CD4-positive, alpha-beta T cell (primary cell): ENCODE data around the gene KIAA2012. TPM values are rescaled to one million over a fixed set of nuclear protein-coding genes. Genes with fewer than 3 reads are reported as not detected.

Experiments
- ATAC-seq: fragments of 200-7000 bp; cut with Tn5 transposase; one replicate; pipeline ENCODE4 v1.10.0; 2022; ENCODE audit warnings: mild to moderate bottlenecking; ENCODE audit not compliant: poor library complexity
- CTCF ChIA-PET: fragments of 350-600 bp; sonication (Branson Sonifier 250); formaldehyde crosslinking; loops from one replicate; lab custom pipeline; 2021; ENCODE audit warnings: antibody characterized with exemption, inconsistent platforms; lab: Charles Lee
- POLR2A ChIA-PET: fragments of 350-600 bp; sonication (Branson Sonifier 250); formaldehyde crosslinking; loops from one replicate; lab custom pipeline; 2021; ENCODE audit warnings: antibody characterized with exemption, inconsistent platforms; lab: Charles Lee
- DNase-seq, 14 experiments: peaks; one replicate each; pipeline ENCODE4 v3.0.0-alpha.2; 2013 to 2020; ENCODE audit warnings: mixed read lengths in 2 of 14
- H3K27ac ChIP-seq, 2 donors: one replicate each; pipeline versions ENCODE4 v1.5.1 to v1.7.0; 2013; ENCODE audit warnings: low read length in 2 of 2, low read depth in 1 of 2, mild to moderate bottlenecking in 1 of 2
- H3K27me3 ChIP-seq, 2 experiments: 1 replicate in 1 of 2; 2 replicates in 1 of 2; pipeline versions ENCODE4 v1.6.1 to v1.7.0; 2013; ENCODE audit warnings: low read length in 2 of 2, control low read depth in 1 of 2, mild to moderate bottlenecking in 1 of 2, moderate library complexity in 1 of 2; ENCODE audit not compliant: insufficient read depth in 2 of 2, control insufficient read depth in 1 of 2
- H3K36me3 ChIP-seq: one replicate; pipeline ENCODE4 v1.6.1; 2013; ENCODE audit warnings: low read length, control low read depth; ENCODE audit not compliant: insufficient read depth
- H3K4me1 ChIP-seq: one replicate; pipeline ENCODE4 v1.6.1; 2013; ENCODE audit warnings: low read length, control low read depth; ENCODE audit not compliant: insufficient read depth
- H3K4me3 ChIP-seq: one replicate; pipeline ENCODE4 v1.5.1; 2013; ENCODE audit warnings: mild to moderate bottlenecking, low read length, moderate library complexity
- H3K9me3 ChIP-seq, 2 experiments: 1 replicate in 1 of 2; 2 replicates in 1 of 2; pipeline versions ENCODE4 v1.6.1 to v1.7.0; 2013; ENCODE audit warnings: low read length in 2 of 2, mild to moderate bottlenecking in 2 of 2, control low read depth in 1 of 2, moderate library complexity in 1 of 2; ENCODE audit not compliant: control insufficient read depth in 1 of 2, insufficient read depth in 1 of 2
- H3K27ac Mint-ChIP-seq: one replicate; pipeline ENCODE4 v1.8.0; 2020; ENCODE audit warnings: mixed read lengths
- H3K27me3 Mint-ChIP-seq: one replicate; pipeline ENCODE4 v1.8.0; 2021; ENCODE audit warnings: mixed read lengths
- H3K36me3 Mint-ChIP-seq: one replicate; pipeline ENCODE4 v1.8.0; 2021; ENCODE audit warnings: low read depth, mixed read lengths
- H3K4me1 Mint-ChIP-seq: one replicate; pipeline ENCODE4 v1.8.0; 2021; ENCODE audit warnings: low read depth, mixed read lengths
- H3K4me3 Mint-ChIP-seq: one replicate; pipeline ENCODE4 v1.8.0; 2020; ENCODE audit warnings: mild to moderate bottlenecking, mixed read lengths
- H3K9me3 Mint-ChIP-seq: one replicate; pipeline ENCODE4 v1.8.0; 2020; ENCODE audit warnings: mixed read lengths
- CTCF ChIP-seq: fragments of 200-600 bp; IDR thresholded peaks from one replicate; pipeline ENCODE4 v1.8.0; 2022; ENCODE audit warnings: antibody characterized with exemption, mild to moderate bottlenecking
- intact Hi-C, 2 experiments: fragments of 100-400 bp; cut with DNase I in 1 of 2; cut with micrococcal nuclease in 1 of 2; formaldehyde crosslinking; loops; one replicate each; pipeline versions ENCODE4 v1.15.1 to v1.9.0; 2023 to 2025; cut with DNase I, micrococcal nuclease
- total RNA-seq, 174 experiments: library from RNA in 2 of 174; stranded (reverse) in 2 of 174; gene quantifications; one replicate each; pipeline ENCODE4 v1.2.3 and lab custom pipeline; 2021 to 2026

The KIAA2012 gene
- total RNA-seq, 2 experiments from 2014 or later, result not detected

DNA sequence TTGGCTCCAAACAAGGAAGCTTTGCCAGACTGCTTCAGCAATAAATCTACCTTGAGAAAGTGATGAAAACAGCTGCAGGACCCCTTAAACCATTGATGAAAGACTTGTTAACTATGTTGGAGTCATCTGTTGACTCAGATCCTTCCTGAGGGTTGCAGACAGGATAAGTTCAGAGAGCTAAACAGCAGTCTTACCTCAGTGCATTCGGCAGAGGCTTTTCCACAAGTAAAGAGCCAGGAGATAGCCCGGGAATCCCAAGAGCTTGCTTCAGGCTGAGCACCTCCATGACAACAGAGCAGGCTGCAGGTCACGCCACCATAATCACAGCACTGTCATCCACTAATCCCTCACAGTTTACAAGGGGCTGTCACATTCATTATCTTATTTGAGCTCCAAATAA is 23.7 kb downstream of the KIAA2012 start:
- ATAC-seq (no peak), DNase-seq (no peak)
- Mint-ChIP-seq H3K4me3 (no peak overlapping the region), H3K36me3 (no peaks in the 10 kb centered on the region), H3K27me3 (no peaks in the 10 kb centered on the region), H3K9me3 (no peaks in the 10 kb centered on the region), H3K27ac (no peak overlapping the region), H3K4me1 (no peaks in the 10 kb centered on the region)
- no peak for TF ChIP-seq CTCF
- intact Hi-C loops, result no loop called here
- H3K9me3 ChIP-seq, result no peaks in the 10 kb centered on the region
- no peaks in the 10 kb centered on the region for H3K4me1 ChIP-seq
- H3K27ac ChIP-seq, result no peak overlapping the region
- H3K4me3 ChIP-seq, result no peak overlapping the region
- no peaks in the 10 kb centered on the region for H3K27me3 ChIP-seq
- H3K36me3 ChIP-seq, result no peaks in the 10 kb centered on the region
- ChIA-PET POLR2A (interaction anchor here (0.6 kb wide), 1 partner anchor 286 kb away, joined by 6 read pairs; no protein-coding TSS in a partner anchor), CTCF (no interaction called here)

- Histone ChIP-seq H3K4me3 (no peak overlapping the region), H3K36me3 (no peaks in the 10 kb centered on the region), H3K9me3 (no peaks in the 10 kb centered on the region), H3K27ac (no peak overlapping the region), H3K4me1 (no peaks in the 10 kb centered on the region), H3K27me3 (no peaks in the 10 kb centered on the region)
- Mint-ChIP-seq H3K27me3 (no peaks in the 10 kb centered on the region), H3K4me3 (no peak overlapping the region), H3K27ac (no peak overlapping the region), H3K9me3 (no peaks in the 10 kb centered on the region), H3K36me3 (no peaks in the 10 kb centered on the region), H3K4me1 (no peaks in the 10 kb centered on the region)
- DNase-seq (no peak), ATAC-seq (no peak)
- ChIA-PET POLR2A (no interaction called here), CTCF (interaction anchor here (0.8 kb wide), 1 partner anchor 14 kb away, joined by 3 read pairs; no protein-coding TSS in a partner anchor)
- no peak for TF ChIP-seq CTCF
- intact Hi-C loops, result no loop called here
These were observed 25.2 kb downstream of the KIAA2012 start for GRCh38 chr2:202098291-202098690.

DNA sequence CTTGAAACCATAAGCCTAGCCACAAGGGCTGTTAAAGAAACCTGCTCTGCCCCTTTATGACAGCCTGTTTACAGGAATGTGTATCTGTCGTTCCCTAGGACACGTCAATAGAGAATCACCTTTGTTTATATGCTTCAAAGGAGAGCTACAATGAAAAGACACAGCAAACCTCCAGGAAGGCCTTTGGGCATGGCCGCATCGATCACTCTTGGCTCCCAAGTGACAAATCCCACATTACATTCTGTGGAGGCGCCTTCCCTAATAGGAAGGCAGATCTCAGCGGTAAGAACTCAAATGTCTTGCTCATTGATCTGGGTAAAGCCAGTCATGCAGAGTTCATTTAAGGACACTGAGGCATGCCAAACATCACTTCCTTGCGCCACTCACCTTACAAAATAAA is 26.5 kb downstream of the KIAA2012 start:
- Mint-ChIP-seq H3K27ac (no peak overlapping the region), H3K27me3 (peaks cover 5% of the 10 kb centered on the region), H3K4me1 (no peaks in the 10 kb centered on the region), H3K9me3 (no peaks in the 10 kb centered on the region), H3K36me3 (no peaks in the 10 kb centered on the region), H3K4me3 (no peak overlapping the region)
- Histone ChIP-seq H3K9me3 (no peaks in the 10 kb centered on the region), H3K27me3 (no peaks in the 10 kb centered on the region), H3K27ac (no peak overlapping the region), H3K4me3 (no peak overlapping the region), H3K36me3 (no peaks in the 10 kb centered on the region), H3K4me1 (no peaks in the 10 kb centered on the region)
- intact Hi-C loops, result no loop called here
- ATAC-seq (no peak), DNase-seq (no peak)
- ChIA-PET CTCF (no interaction called here), POLR2A (no interaction called here)
- no peak for TF ChIP-seq CTCF
